GM18499 (cell line): Measurements from ENCODE around the gene FER.
"Not testable (repeated sequence)": the region's sequence is repeated elsewhere in the genome, so short reads cannot be mapped to it uniquely, and the experiment has no call there.

Experiments used
- ATAC-seq: cut with Tn5 transposase; IDR thresholded peaks from one replicate; pipeline ENCODE4 v1.9.1; 2021; ENCODE audit warnings: moderate number of reproducible peaks; ENCODE audit not compliant: insufficient read depth, unreplicated experiment

FER gene

GRCh38 chr5:108866097-108866496 lies 118.4 kb downstream of the FER start:
- not testable (repeated sequence) for ATAC-seq

GRCh38 chr5:108867656-108868055 lies 120.0 kb downstream of the FER start:
- ATAC-seq, result no peak

GRCh38 chr5:108869066-108869465 lies 121.4 kb downstream of the FER start:
- no peak for ATAC-seq

GRCh38 chr5:108876451-108876850 lies 128.8 kb downstream of the FER start:
- ATAC-seq, result no peak

GRCh38 chr5:108878756-108879155 lies 131.1 kb downstream of the FER start:
- ATAC-seq, result no peak

- ATAC-seq, result no peak
Observed at GRCh38 chr5:108881133-108881532, 133.4 kb downstream of the FER start.

GRCh38 chr5:108884736-108885135 lies 137.0 kb downstream of the FER start:
- no peak for ATAC-seq

- ATAC-seq, result no peak
Observed at GRCh38 chr5:108898257-108898656, 150.6 kb downstream of the FER start.

- no peak for ATAC-seq
Observed at GRCh38 chr5:108898707-108899106, 151.0 kb downstream of the FER start.

- not testable (repeated sequence) for ATAC-seq
Observed at GRCh38 chr5:108899244-108899643, 151.5 kb downstream of the FER start.

GRCh38 chr5:108900668-108901067 lies 153.0 kb downstream of the FER start:
- no peak for ATAC-seq

- no peak for ATAC-seq
Observed at GRCh38 chr5:108905805-108906204, 158.1 kb downstream of the FER start.

GRCh38 chr5:108910627-108911026 lies 162.9 kb downstream of the FER start:
- no peak for ATAC-seq

- ATAC-seq, result peak; percentile 61
Observed at GRCh38 chr5:108911055-108911454, 163.4 kb downstream of the FER start.

- no peak for ATAC-seq
Observed at GRCh38 chr5:108917596-108917995, 169.9 kb downstream of the FER start.

GRCh38 chr5:108919591-108920326 lies 172.1 kb downstream of the FER start:
- no peak for ATAC-seq

GRCh38 chr5:108924457-108924961 lies 176.8 kb downstream of the FER start:
- no peak for ATAC-seq

- no peak for ATAC-seq
Observed at GRCh38 chr5:108925073-108925472, 177.4 kb downstream of the FER start.

- ATAC-seq, result no peak
Observed at GRCh38 chr5:108930107-108930506, 182.4 kb downstream of the FER start.

GRCh38 chr5:108935611-108936010 lies 187.9 kb downstream of the FER start:
- no peak for ATAC-seq

- ATAC-seq, result no peak
Observed at GRCh38 chr5:108937221-108937620, 189.5 kb downstream of the FER start.

- no peak for ATAC-seq
Observed at GRCh38 chr5:108940506-108940905, 192.8 kb downstream of the FER start.
